GM11168 (cell line): ENCODE measurements around the gene SLC5A2.
"Not testable (repeated sequence)": the region's sequence is repeated elsewhere in the genome, so short reads cannot be mapped to it uniquely, and the experiment has no call there.

ENCODE experiments used
- in situ Hi-C: fragments of 300-500 bp; cut with MboI; formaldehyde crosslinking; loops from one replicate; pipeline ENCODE4 v1.12.0; 2022; ENCODE audit warnings: low sequenced_read_pairs; ENCODE audit not compliant: unreplicated experiment

SLC5A2 gene

GRCh38 chr16:31489616-31490584 lies 7.0 kb downstream of the SLC5A2 start:
- in situ Hi-C loops: loop anchor here (10.0 kb wide), 1 partner anchor 375 kb away; no protein-coding TSS in a partner anchor

DNA sequence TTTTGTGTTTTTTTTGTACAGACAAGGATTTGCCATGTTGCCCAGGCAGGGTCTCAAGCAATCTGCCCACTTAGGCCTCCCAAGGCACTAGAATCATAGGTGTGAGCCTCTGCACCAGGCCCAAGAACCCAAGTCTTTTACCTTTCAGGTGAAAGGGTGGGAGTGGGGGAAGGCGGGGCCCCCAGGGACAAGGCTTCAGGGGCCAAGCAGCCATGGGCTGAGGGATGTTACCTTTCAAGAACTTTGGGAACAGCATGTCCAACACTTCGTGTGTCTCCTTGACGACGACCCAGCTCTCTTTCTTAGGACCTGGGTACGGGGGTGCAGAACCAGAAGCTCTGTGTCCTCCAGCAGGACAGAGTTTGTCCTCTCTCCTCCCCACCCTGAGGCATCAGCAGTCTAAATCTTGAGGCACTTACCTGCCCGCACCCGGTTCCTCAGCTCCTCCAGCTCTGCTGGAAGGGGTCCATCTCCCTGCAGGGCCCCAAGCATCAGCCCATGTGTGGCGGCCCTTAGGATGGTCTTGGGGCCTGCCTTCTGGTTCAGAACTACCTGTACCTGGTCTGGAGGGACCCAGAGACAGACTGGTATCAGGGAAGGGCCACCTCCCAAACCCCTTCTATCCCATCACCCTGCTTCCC lies 9.0 kb downstream of the SLC5A2 start:
- in situ Hi-C loops: no loop called here

- in situ Hi-C loops: no loop called here
Measured at GRCh38 chr16:31493506-31494125, 10.7 kb downstream of the SLC5A2 start.

GRCh38 chr16:31496670-31497069 lies 13.7 kb downstream of the SLC5A2 start:
- in situ Hi-C loops: no loop called here

DNA sequence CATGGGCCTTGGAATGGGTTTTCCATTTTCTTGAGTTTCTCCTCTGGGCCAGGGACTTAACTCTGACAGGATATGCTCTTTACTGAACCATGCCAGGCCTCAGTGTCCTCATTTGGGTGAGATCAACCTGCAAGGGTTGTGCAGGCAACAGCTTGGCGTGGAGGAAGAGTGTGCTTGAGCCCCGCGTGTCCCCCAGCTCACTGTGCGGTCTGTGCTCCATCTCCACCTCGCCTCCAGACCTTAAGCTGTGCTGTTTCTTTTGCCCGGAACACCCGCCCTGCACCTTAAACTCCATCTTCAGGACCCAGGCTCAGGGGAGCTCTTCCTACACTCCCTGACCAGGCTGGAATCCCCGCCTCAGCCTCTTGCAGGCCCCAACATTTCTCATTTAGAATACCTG lies 15.6 kb downstream of the SLC5A2 start:
- in situ Hi-C loops: no loop called here

- in situ Hi-C loops: no loop called here
Measured at GRCh38 chr16:31499928-31500327, 17.0 kb downstream of the SLC5A2 start.

- in situ Hi-C loops: no loop called here
Measured at GRCh38 chr16:31501226-31501965, 18.5 kb downstream of the SLC5A2 start.

- in situ Hi-C loops: no loop called here
Measured at GRCh38 chr16:31501966-31502348, 19.0 kb downstream of the SLC5A2 start.

- in situ Hi-C loops: no loop called here
Measured at GRCh38 chr16:31502981-31503380, 20.1 kb downstream of the SLC5A2 start.

GRCh38 chr16:31503555-31503954 lies 20.6 kb downstream of the SLC5A2 start:
- in situ Hi-C loops: not testable (repeated sequence)

DNA sequence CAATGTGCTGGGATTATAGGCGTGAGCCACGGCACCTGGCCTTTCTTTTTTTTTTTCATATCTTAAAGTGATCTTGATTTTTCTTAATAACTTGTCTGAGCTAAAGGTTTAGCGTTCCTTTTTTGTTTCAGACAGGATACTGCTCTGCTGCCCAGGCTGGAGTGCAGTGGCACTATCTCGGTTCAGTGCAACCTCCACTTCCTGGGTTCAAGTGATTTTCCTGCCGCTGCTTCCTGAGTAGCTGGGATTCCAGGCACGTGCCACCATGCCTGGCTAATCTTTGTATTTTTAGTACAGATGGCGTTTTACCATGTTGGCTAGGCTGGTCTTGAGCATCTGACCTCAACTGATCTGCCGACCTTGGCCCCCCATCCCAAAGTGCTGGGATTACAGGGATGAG lies 21.2 kb downstream of the SLC5A2 start:
- in situ Hi-C loops: no loop called here

GRCh38 chr16:31505483-31505882 lies 22.6 kb downstream of the SLC5A2 start:
- in situ Hi-C loops: no loop called here

DNA sequence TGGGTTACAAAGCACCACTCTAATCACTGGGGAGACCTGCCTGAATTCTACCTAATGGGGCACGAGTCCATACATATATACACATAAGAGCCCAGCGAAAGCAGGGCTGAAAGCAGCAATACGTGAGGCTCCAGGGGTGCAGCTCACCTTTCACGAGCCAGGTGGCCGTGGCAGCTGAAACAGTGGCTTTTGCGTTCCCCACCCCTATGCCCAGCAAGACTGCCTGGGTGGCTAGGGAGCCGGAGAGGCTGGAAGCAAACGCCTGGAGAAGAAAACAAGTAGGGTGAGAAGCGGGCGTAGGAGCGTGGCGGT lies 24.6 kb downstream of the SLC5A2 start:
- in situ Hi-C loops: no loop called here

GRCh38 chr16:31507929-31508705 lies 25.2 kb downstream of the SLC5A2 start, which contains the start of gene RUSF1:
RUSF1 (minus strand) TSS chr16:31508391; CDS start chr16:31508373, 18 bp downstream.
- in situ Hi-C loops: no loop called here

- in situ Hi-C loops: no loop called here
Measured at GRCh38 chr16:31508706-31509195, 25.8 kb downstream of the SLC5A2 start.

- in situ Hi-C loops: no loop called here
Measured at GRCh38 chr16:31513126-31513525, 30.2 kb downstream of the SLC5A2 start.

DNA sequence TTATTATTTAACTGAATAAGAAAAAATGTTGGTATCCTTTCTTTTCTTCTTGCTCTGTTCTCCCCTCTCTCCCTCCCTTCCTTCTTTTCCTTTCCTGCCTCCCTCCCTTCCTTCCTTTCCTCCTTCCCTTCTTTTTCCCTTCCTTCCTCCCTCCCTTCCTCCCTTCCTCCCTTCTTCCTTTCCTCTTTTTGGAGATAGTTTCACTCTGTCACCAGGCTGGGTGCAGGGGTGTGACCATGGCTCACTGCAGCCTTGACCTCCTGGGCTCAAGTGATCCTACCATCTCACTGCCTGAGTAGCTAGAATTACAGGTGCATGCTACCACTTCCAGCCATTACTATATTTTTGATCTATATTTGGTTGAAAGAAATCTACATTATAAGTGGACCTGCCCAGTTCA lies 31.0 kb downstream of the SLC5A2 start:
- in situ Hi-C loops: no loop called here

DNA sequence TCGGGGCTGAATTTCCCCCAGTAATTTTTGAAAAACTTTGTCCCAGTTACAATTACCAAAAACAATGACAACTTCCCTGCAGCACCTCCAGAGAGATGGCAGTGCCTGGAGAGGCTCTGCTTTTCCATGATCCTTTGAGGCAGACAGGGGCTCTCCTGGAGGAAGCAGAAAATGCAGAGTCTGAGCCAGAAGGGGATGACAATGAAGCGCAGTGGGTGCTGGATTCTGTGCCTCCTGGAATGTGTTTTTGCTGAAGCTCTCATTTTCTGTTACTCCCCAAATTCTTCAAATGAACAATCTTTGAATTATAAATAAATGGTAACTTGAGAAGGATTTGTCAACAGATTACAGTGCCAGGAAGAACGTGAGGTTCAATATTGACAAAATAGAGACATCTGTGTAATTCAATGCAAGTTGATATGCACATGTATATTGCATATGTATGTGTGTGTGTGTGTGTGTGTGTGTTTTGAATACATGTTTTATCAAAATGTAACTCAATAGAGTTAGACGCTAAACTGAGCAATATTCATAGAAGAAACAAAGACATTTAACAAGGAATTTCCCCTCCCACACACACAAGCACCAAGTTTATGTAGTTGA lies 35.0 kb downstream of the SLC5A2 start:
- in situ Hi-C loops: no loop called here

DNA sequence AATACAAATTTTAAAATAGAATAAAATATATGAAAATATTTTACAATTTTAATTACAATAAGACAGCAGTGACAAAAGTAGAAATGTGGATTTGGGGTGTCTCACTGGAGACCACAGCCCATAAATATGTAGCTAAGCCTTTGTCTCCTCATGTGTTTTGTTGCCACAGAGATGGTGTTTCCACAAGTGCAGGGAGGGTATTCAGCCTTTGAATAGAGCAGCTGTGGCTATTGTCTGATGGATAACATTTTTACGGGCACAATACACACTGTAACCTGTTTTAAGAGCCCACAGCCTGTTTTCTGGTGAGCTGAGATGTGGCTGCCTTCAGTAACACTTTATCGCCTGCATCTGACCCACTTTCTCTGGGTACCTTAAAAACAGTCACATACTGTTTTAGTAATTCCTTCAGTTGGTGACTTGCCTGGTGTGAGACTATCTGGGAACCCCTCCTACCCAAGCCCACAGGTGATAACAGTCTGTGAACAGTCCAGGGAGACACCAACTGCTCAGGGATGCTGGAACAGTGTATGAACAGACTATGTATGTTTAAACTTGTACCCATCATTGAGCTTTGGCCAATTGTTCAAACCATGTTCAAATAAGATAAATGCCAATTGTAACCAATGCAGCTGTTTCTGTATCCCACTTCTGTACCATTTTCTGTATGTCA lies 37.0 kb downstream of the SLC5A2 start:
- in situ Hi-C loops: no loop called here
